IMR-90 (cell line): ENCODE measurements around the gene GABRA1.

ENCODE experiments used
- CEBPB ChIP-seq: IDR thresholded peaks from 2 replicates; pipeline ENCODE4 v1.6.1; 2012; ENCODE audit warnings: low read depth, low read length, improper control_type of control experiment
- CHD1 ChIP-seq: IDR thresholded peaks from 2 replicates; pipeline ENCODE4 v1.6.1; 2012; ENCODE audit warnings: low read depth, low read length, improper control_type of control experiment
- CTCF ChIP-seq: conservative IDR thresholded peaks from 2 replicates; pipeline ENCODE4 v1.5.1; 2012; ENCODE audit warnings: mild to moderate bottlenecking, low read depth, low read length, improper control_type of control experiment
- ELK1 ChIP-seq: fragments of 150-350 bp; IDR thresholded peaks from 2 replicates; pipeline ENCODE4 v1.6.1; 2016; ENCODE audit warnings: low read depth, mild to moderate bottlenecking, low read length, moderate library complexity, borderline replicate concordance
- FOS ChIP-seq: fragments of 150-350 bp; IDR thresholded peaks from 2 replicates; pipeline ENCODE4 v1.6.1; 2016; ENCODE audit warnings: low read depth, low read length
- MAFK ChIP-seq: IDR thresholded peaks from 2 replicates; pipeline ENCODE4 v1.6.1; 2012; ENCODE audit warnings: low read depth, low read length, improper control_type of control experiment
- MAZ ChIP-seq: IDR thresholded peaks from 2 replicates; pipeline ENCODE4 v1.6.1; 2012; ENCODE audit warnings: low read depth, mild to moderate bottlenecking, low read length, improper control_type of control experiment, moderate library complexity, borderline replicate concordance
- MXI1 ChIP-seq: IDR thresholded peaks from 2 replicates; pipeline ENCODE4 v1.6.1; 2012; ENCODE audit warnings: low read depth, mild to moderate bottlenecking, low read length, moderate library complexity, borderline replicate concordance
- POLR2A ChIP-seq: IDR thresholded peaks from 2 replicates; pipeline ENCODE4 v1.6.1; 2012; ENCODE audit warnings: mild to moderate bottlenecking, low read depth, low read length
- RAD21 ChIP-seq: IDR thresholded peaks from 2 replicates; pipeline ENCODE4 v1.6.1; 2012; ENCODE audit warnings: low read length, improper control_type of control experiment
- RCOR1 ChIP-seq: IDR thresholded peaks from 2 replicates; pipeline ENCODE4 v1.6.1; 2012; ENCODE audit warnings: mild to moderate bottlenecking, low read length, improper control_type of control experiment; ENCODE audit not compliant: insufficient replicate concordance
- RFX5 ChIP-seq: IDR thresholded peaks from 2 replicates; pipeline ENCODE4 v1.8.0; 2012; ENCODE audit warnings: low read depth, mild to moderate bottlenecking, low read length, moderate library complexity
- SMC3 ChIP-seq: fragments of 150-350 bp; IDR thresholded peaks from 2 replicates; pipeline ENCODE4 v1.6.1; 2016; ENCODE audit warnings: low read depth, mild to moderate bottlenecking, antibody characterized with exemption, low read length, moderate library complexity
- USF2 ChIP-seq: fragments of 150-350 bp; IDR thresholded peaks from 2 replicates; pipeline ENCODE4 v1.6.1; 2017; ENCODE audit warnings: mild to moderate bottlenecking, antibody characterized with exemption, low read length, low read depth

GRCh38 chr5:161857358-161857757 is 9.4 kb downstream of the GABRA1 start:
- no peak for TF ChIP-seq MXI1
- no peak for TF ChIP-seq MAZ
- TF ChIP-seq CTCF = no peak
- no peak for TF ChIP-seq RCOR1
- TF ChIP-seq RFX5 = no peak
- no peak for TF ChIP-seq POLR2A
- no peak for TF ChIP-seq CEBPB
- no peak for TF ChIP-seq MAFK
- TF ChIP-seq USF2 = no peak
- no peak for TF ChIP-seq CHD1
- no peak for TF ChIP-seq ELK1
- no peak for TF ChIP-seq FOS
- no peak for TF ChIP-seq SMC3
- TF ChIP-seq RAD21 = no peak
